ENCODE data around the gene TPO.

DNA sequence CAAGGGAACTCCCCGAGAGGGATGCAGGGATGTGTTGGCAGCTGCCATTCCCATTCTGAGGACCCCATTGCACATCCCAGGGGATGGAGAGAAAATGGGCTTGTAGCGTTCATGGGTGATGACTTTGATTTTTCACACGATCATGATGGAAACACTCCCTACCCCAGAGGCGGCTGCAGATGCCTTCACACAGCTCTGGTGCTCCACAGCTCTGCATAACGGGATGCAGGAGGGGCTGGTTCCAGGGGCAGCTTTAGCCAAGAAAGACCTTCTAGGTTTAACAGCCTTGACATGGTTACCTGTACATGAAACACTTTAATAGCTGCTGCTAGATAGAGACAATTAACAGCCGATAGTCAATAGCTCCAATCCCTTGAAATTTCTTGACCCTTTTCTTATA, 88.7 kb downstream of the TPO start:
- TF ChIP-seq, protein P1, sequence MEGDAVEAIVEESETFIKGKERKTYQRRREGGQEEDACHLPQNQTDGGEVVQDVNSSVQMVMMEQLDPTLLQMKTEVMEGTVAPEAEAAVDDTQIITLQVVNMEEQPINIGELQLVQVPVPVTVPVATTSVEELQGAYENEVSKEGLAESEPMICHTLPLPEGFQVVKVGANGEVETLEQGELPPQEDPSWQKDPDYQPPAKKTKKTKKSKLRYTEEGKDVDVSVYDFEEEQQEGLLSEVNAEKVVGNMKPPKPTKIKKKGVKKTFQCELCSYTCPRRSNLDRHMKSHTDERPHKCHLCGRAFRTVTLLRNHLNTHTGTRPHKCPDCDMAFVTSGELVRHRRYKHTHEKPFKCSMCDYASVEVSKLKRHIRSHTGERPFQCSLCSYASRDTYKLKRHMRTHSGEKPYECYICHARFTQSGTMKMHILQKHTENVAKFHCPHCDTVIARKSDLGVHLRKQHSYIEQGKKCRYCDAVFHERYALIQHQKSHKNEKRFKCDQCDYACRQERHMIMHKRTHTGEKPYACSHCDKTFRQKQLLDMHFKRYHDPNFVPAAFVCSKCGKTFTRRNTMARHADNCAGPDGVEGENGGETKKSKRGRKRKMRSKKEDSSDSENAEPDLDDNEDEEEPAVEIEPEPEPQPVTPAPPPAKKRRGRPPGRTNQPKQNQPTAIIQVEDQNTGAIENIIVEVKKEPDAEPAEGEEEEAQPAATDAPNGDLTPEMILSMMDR (conservative IDR thresholded peaks at IDR 0.05 in 1 of 2, IDR thresholded peaks at IDR 0.05 in 1 of 2; ENCODE audit: extremely low read depth in 1 of 2, insufficient read depth in 1 of 2, low read depth in 1 of 2, low read length in 2 of 2) = no peak
- no peak for TF ChIP-seq EZH2 (IDR thresholded peaks at IDR 0.05; ENCODE audit: borderline replicate concordance, low read length)

Data from mammary epithelial cell (primary cell).